CD14-positive monocyte (primary cell): Measurements from ENCODE around the gene DGKH. TPM values are rescaled to one million over a fixed set of nuclear protein-coding genes. Genes with fewer than 3 reads are reported as not detected.

Source experiments
- DNase-seq, 3 donors: peaks; one replicate each; pipeline ENCODE4 v3.0.0-alpha.2; 2011 to 2022
- H2AFZ ChIP-seq: 2 replicates; pipeline ENCODE4 v1.6.0; 2012; ENCODE audit warnings: mild to moderate bottlenecking, low read depth, low read length, inconsistent platforms; ENCODE audit not compliant: insufficient read depth, poor library complexity, severe bottlenecking
- H3K27ac ChIP-seq, 2 donors: 1 replicate in 1 of 2; 2 replicates in 1 of 2; pipeline ENCODE4 v1.5.1; 2012 to 2013; ENCODE audit warnings: low read length in 2 of 2, control low read depth in 1 of 2, inconsistent platforms in 1 of 2, low read depth in 1 of 2, mild to moderate bottlenecking in 1 of 2
- H3K27me3 ChIP-seq, 2 donors: one replicate each; pipeline versions ENCODE4 v1.6.0 to v1.6.1; 2011 to 2013; ENCODE audit warnings: low read length in 2 of 2; ENCODE audit not compliant: control insufficient read depth in 2 of 2, insufficient read depth in 2 of 2
- H3K36me3 ChIP-seq, 2 donors: replicated peaks in 1 of 2; 1 replicate in 1 of 2; 2 replicates in 1 of 2; pipeline versions ENCODE4 v1.5.1 to v1.6.1; 2012 to 2013; ENCODE audit warnings: low read length in 2 of 2, control low read depth in 1 of 2, inconsistent platforms in 1 of 2, mild to moderate bottlenecking in 1 of 2; ENCODE audit not compliant: insufficient read depth in 2 of 2, control insufficient read depth in 1 of 2
- H3K4me1 ChIP-seq, 2 donors: 1 replicate in 1 of 2; 2 replicates in 1 of 2; pipeline versions ENCODE4 v1.5.1 to v1.6.1; 2012 to 2013; ENCODE audit warnings: low read length in 2 of 2, control low read depth in 1 of 2, inconsistent platforms in 1 of 2, mild to moderate bottlenecking in 1 of 2, moderate library complexity in 1 of 2; ENCODE audit not compliant: insufficient read depth in 2 of 2, control insufficient read depth in 1 of 2
- H3K4me2 ChIP-seq: replicated peaks from 2 replicates; pipeline ENCODE3; 2012; ENCODE audit warnings: low read length, moderate library complexity, mild to moderate bottlenecking; ENCODE audit not compliant: poor library complexity, severe bottlenecking; ENCODE audit errors: extremely low read depth
- H3K4me3 ChIP-seq, 3 experiments: fragments of 200-600 bp in 1 of 3; sonication (generic) in 1 of 3; replicated peaks in 1 of 3; 1 replicate in 2 of 3; 2 replicates in 1 of 3; pipeline ENCODE4 v1.5.1; 2011 to 2013; ENCODE audit warnings: low read length in 3 of 3, mild to moderate bottlenecking in 3 of 3, control low read depth in 2 of 3, low read depth in 2 of 3, inconsistent platforms in 1 of 3, moderate library complexity in 1 of 3
- H3K79me2 ChIP-seq: 2 replicates; pipeline ENCODE4 v1.6.0; 2012; ENCODE audit warnings: mild to moderate bottlenecking, control low read depth, inconsistent platforms, low read length, moderate library complexity; ENCODE audit not compliant: insufficient read depth
- H3K9ac ChIP-seq: 2 replicates; pipeline ENCODE4 v1.6.0; 2017; ENCODE audit warnings: low read length, mild to moderate bottlenecking; ENCODE audit not compliant: insufficient read depth, poor library complexity, severe bottlenecking
- H3K9me3 ChIP-seq, 2 donors: replicated peaks in 1 of 2; 1 replicate in 1 of 2; 2 replicates in 1 of 2; pipeline versions ENCODE4 v1.5.1 to v1.6.1; 2012 to 2013; ENCODE audit warnings: low read length in 2 of 2, control low read depth in 1 of 2; ENCODE audit not compliant: control insufficient read depth in 1 of 2, insufficient read depth in 1 of 2
- H4K20me1 ChIP-seq: 2 replicates; pipeline ENCODE4 v1.6.0; 2012; ENCODE audit warnings: mild to moderate bottlenecking, low read length, control low read depth, moderate library complexity; ENCODE audit not compliant: insufficient read depth
- H3K27ac Mint-ChIP-seq, 7 donors: one replicate each; pipeline ENCODE4 v1.8.0; 2020; ENCODE audit warnings: mild to moderate bottlenecking in 7 of 7, mixed read lengths in 7 of 7, moderate library complexity in 6 of 7, inconsistent platforms in 2 of 7
- H3K27me3 Mint-ChIP-seq, 3 donors: one replicate each; pipeline ENCODE4 v1.8.0; 2021 to 2022; ENCODE audit warnings: low read depth in 3 of 3, mild to moderate bottlenecking in 3 of 3, mixed read lengths in 3 of 3, moderate library complexity in 3 of 3, inconsistent platforms in 1 of 3
- H3K36me3 Mint-ChIP-seq, 2 donors: one replicate each; pipeline ENCODE4 v1.8.0; 2020; ENCODE audit warnings: mixed read lengths in 2 of 2, inconsistent platforms in 1 of 2, mild to moderate bottlenecking in 1 of 2
- H3K4me1 Mint-ChIP-seq: one replicate; pipeline ENCODE4 v1.8.0; 2020; ENCODE audit warnings: mild to moderate bottlenecking, mixed read lengths
- H3K4me3 Mint-ChIP-seq, 2 donors: one replicate each; pipeline ENCODE4 v1.8.0; 2020; ENCODE audit warnings: mild to moderate bottlenecking in 2 of 2, mixed read lengths in 2 of 2, moderate library complexity in 1 of 2
- H3K9me3 Mint-ChIP-seq, 7 donors: one replicate each; pipeline ENCODE4 v1.8.0; 2020 to 2022; ENCODE audit warnings: mixed read lengths in 7 of 7, mild to moderate bottlenecking in 6 of 7, moderate library complexity in 6 of 7, inconsistent platforms in 2 of 7
- CTCF ChIP-seq: fragments of 200-600 bp; IDR thresholded peaks from one replicate; pipeline ENCODE4 v1.8.0; 2022; ENCODE audit warnings: antibody characterized with exemption, mild to moderate bottlenecking
- WGBS: methylation state at CpG from one replicate; pipeline ENCODE4 v1.1.5; 2013; ENCODE audit warnings: missing lambda C conversion rate; ENCODE audit not compliant: insufficient coverage; 5-methylcytosine and 5-hydroxymethylcytosine counted together
- intact Hi-C, 2 donors: fragments of 100-400 bp; cut with micrococcal nuclease; formaldehyde crosslinking; loops; one replicate each; pipeline versions ENCODE4 v1.15.0 to v1.15.1; 2023
- polyA plus RNA-seq, 3 donors: library from polyadenylated mRNA; depleted of rRNA in 1 of 3; unstranded in 2 of 3; stranded (reverse) in 1 of 3; fragments of 300-500 nt in 2 of 3; fragments of >200 nt in 1 of 3; fragmentation: Illumina TruSeq in 2 of 3; gene quantifications; 1 replicate in 2 of 3; 2 replicates in 1 of 3; pipeline ENCODE4 v1.2.3, GENCODE V29; 2012 to 2021

The DGKH gene
- polyA plus RNA-seq, 3 donors: 0.10 to 0.79 (median 0.15) TPM

- TF ChIP-seq CTCF: peak; percentile 18
- Mint-ChIP-seq H3K36me3 (peaks cover 8 to 12% of the 10 kb centered on the region in 2 donors), H3K27me3 (no peaks in the 10 kb centered on the region), H3K27ac (no peak overlapping the region), H3K9me3 (peaks cover 0 to 2% (median 0%) of the 10 kb centered on the region in 7 donors), H3K4me1 (no peaks in the 10 kb centered on the region), H3K4me3 (no peak overlapping the region)
- intact Hi-C loops: no loop called here
- H3K27me3 ChIP-seq: no peaks in the 10 kb centered on the region
- H4K20me1 ChIP-seq: no peaks in the 10 kb centered on the region
- no peak overlapping the region for H3K27ac ChIP-seq
- H2AFZ ChIP-seq: no peak overlapping the region
- no peaks in the 10 kb centered on the region for H3K9me3 ChIP-seq
- no peaks in the 10 kb centered on the region for H3K36me3 ChIP-seq
- no peak for DNase-seq
- H3K79me2 ChIP-seq: no peaks in the 10 kb centered on the region
- H3K4me3 ChIP-seq: no peak overlapping the region
- H3K4me1 ChIP-seq: no peaks in the 10 kb centered on the region
- no peak overlapping the region for H3K9ac ChIP-seq
- 100% methylated on average over 1 of the region's 6 CpGs for WGBS
- H3K4me2 ChIP-seq: no peak overlapping the region
Measured at GRCh38 chr13:42215578-42216421, 167.4 kb downstream of the DGKH start.

GRCh38 chr13:42216422-42216735 lies 167.9 kb downstream of the DGKH start:
- WGBS: 83% methylated on average over 1 of the region's 1 CpG

More at GRCh38 chr13:42216422-42216735, 167.9 kb downstream of the DGKH start:
- Mint-ChIP-seq H3K36me3 (peaks cover 5 to 9% of the 10 kb centered on the region in 2 donors), H3K27ac (no peak overlapping the region), H3K4me3 (no peak overlapping the region), H3K4me1 (no peaks in the 10 kb centered on the region), H3K9me3 (peaks cover 0 to 2% (median 0%) of the 10 kb centered on the region in 7 donors), H3K27me3 (no peaks in the 10 kb centered on the region)
- TF ChIP-seq CTCF: no peak
- no peaks in the 10 kb centered on the region for H3K79me2 ChIP-seq
- no peak overlapping the region for H2AFZ ChIP-seq
- no peaks in the 10 kb centered on the region for H3K4me1 ChIP-seq
- H4K20me1 ChIP-seq: no peaks in the 10 kb centered on the region
- intact Hi-C loops: no loop called here
- H3K36me3 ChIP-seq: no peaks in the 10 kb centered on the region
- no peak overlapping the region for H3K4me2 ChIP-seq
- no peak overlapping the region for H3K27ac ChIP-seq
- H3K9me3 ChIP-seq: no peaks in the 10 kb centered on the region
- no peaks in the 10 kb centered on the region for H3K27me3 ChIP-seq
- no peak for DNase-seq
- no peak overlapping the region for H3K9ac ChIP-seq
- no peak overlapping the region for H3K4me3 ChIP-seq
